IPS DF 4.7 (cell line): Measurements from ENCODE around the gene SEMA6A.

ENCODE experiments used
- DNase-seq: peaks from one replicate; pipeline ENCODE4 v3.0.0-alpha.2; 2013; ENCODE audit warnings: low spot score; ENCODE audit errors: extremely low read depth

SEMA6A gene

DNA sequence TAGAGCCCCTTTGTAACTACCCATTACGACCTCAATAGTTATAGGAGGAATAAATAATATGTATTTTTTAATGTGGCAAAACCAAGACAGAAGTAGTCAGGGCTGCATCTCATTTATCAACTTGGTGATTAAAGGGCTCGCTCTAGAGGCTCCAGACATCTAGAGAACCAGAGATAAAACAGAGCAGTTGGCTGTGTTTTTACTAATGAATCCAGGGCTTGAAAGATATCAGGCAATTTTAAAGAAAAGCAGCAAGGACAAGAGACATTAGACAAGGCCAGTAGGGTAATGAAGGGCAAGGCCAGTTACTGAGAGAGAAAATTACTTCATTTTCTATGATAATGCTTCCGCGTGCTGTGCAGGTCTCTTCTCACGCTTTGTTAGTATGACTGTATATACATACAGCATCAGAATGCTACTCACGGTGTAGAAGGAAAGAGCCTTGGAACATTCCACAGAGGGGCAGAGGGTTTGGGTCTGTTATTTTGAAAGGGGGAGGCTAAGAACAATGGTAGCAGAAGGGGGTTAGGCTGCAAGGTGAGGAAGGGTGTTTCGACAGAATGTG lies 110.4 kb downstream of the SEMA6A start:
- no peak for DNase-seq

DNA sequence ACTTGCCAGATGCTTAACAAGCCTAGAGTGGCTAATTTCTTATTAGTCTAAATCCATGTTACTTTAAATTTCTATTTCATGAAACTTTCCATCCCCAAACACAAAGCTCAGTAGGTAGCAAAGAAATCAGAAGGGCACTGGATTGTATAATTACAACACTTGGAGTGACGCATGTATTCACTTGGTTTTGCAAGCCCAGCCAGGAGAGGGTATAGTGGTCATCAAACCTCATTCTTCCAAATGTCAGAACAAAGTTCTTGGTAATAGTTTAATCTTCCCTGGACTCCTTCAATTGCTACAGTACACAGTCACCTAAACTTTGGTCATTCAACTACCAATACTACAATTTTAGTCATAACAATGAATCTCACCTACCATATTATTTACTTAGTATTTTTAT lies 112.1 kb downstream of the SEMA6A start:
- no peak for DNase-seq

DNA sequence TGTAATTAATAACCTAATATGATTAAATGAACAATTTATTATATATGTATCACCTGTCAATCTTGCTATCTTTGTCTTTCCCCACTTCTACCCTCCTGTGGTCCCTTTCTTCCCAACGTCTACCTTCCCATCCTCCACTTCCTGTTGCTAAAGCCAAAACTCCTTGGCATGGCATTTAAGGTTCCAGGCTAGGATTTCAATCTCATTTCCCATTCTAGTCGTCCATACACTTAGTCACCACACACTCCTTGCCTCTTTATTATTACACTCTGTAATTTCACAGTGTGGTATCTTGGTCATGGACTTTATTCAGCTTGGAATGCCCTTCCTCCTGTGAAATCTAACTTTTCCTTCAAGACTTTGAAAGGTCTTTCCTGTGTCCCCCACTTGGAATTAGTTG lies 115.3 kb downstream of the SEMA6A start:
- DNase-seq, result no peak

DNA sequence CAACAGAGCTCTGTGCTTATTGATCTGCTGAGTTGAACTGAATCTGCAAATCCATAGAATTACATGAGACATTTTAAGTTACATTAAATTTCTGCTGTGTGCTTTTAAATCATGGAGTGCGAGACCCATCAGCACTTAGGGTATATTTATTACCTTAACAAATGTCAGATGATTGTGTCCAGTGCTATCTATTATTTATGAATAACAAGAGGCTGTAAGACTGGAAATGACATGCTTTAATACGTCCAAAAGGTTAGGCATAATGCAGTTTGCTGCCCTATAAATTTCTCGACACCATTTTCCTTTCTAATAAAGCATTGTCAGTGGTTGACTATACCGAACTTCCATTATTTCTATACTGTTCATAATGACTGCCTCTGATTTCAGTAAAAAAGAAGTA lies 117.6 kb downstream of the SEMA6A start:
- DNase-seq, result no peak

DNA sequence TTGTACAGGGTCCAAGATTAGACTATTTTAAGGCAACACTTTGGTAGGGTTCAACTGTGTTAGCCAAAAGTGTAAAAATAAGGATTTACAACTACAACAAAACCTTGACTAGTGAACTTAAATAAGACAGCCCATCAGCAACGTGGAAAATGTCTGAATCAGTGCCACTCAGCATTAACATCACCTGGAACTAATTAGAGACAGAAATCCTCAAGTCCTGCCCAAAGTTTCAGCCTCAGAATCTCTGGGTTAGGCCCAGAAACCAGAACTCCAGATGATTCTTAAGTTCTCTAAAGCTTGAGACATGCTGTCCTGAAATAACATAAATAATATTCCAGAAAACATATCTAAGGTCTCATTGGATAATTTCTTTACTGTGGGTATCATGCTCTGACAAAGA lies 118.6 kb downstream of the SEMA6A start:
- DNase-seq, result no peak

DNA sequence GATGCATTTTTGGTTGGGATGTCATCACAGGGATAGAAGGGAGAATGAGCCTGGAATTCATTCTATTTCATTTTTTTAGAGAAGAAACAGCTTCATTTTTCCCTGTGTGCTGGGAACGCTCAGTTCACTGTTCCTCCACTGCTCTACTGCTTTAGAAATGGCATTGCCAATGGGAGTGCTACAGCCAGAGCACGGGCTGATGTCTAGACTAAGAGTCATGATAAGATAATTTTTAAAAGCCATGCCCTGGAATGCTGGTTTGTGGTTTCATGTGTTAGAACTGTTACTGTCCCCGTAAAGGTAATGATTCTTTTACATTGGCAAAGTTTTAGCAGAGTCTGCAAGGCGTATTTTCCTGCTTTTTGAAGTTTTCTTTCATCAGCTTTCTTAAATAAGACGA lies 119.6 kb downstream of the SEMA6A start:
- no peak for DNase-seq

DNA sequence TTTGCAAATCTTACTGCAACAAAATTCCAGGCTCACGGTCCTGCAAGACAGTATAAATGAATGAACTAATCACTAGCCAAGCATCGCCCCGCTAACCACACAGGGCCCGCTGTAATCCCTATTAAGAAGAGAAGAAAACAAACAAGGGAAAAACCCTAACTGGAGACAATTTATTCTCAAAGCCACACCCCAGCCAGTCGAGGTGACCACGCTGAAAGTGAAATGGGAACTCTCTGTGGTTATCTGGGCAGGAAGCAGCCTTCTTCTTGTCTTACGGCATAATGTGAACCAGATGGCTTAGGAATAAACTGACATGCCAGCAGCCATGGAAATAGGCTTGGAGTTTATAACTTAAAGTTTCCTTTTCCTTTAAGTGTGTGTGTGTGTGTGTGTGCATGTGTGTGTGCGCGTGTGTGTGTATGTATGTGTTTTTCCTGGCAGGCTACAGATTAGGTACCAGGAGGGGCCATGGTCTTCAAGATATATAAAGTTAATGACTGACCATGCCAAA lies 120.2 kb downstream of the SEMA6A start:
- DNase-seq, result no peak

DNA sequence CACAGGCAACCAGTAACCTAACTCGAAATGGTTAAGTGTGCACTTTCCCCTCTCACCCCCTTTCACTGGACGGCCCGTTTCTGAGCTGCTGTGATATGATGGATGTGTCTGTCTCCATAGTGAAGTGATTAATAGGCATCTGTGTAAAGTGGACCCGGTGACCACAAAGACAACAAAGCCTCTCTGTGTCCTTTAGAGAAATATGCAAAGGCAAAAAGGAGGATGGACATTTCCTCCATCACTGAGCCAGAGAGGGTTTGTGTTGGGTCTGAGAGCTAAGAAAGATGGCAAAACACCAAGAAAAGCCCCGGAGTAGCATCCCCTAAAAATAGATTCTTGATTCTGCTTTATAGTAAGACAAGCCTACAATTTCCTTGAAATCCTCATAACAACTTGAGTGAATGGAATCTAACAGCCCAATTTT lies 120.6 kb downstream of the SEMA6A start:
- DNase-seq, result no peak

DNA sequence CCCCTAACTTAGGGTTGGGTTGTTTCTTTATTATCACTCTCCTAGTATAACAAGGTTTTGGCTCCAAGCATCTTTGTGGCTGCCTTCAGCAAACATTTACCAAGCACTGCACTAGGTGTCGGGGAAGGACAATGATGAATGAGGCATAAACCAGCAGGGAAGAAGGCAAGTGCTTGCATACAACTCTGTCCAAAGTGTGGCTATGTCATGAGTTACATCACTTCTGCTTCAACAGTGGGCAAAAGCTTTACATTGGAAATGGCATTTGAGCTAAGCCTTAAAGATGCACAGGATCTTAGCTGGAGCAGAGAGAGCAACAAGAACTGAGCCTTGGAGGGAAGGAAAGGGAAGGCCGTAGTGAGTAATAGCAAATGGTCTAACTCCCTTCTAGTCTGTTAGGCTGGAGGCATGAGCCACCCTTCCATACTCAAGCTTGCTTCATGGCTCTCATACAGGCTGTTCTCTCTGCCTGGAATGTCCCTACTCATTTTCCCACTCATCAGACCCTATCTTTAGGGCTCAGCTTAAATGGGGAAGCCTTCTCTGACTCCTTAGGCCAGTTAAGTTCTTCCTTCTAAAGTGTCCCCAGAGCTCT lies 121.8 kb downstream of the SEMA6A start:
- no peak for DNase-seq

DNA sequence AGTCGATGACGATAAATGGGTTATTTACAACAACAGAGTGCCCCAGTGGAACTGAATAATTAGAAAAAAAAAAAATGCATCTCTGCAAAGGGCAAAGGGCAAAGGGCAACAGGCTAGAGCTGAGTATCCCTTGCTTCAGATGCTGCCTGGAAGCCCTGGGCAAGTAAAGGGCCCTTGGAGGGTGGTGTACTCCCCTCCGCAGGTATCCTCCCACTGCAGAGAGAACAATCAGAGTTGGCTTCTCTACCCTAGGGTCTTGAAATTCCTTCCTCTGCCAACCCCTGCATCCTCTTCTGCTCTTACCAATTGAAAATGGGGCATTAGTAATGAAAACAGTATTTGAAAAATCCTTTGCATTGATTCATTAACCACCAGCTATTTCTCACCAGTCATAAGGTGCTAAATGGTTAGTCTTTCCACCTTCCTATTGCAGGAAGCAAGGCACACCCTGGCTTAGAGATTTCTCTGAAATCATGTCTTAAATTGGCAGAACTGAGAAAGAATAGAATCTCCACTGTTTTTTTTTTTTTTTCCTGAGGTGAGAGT lies 122.6 kb downstream of the SEMA6A start:
- no peak for DNase-seq

DNA sequence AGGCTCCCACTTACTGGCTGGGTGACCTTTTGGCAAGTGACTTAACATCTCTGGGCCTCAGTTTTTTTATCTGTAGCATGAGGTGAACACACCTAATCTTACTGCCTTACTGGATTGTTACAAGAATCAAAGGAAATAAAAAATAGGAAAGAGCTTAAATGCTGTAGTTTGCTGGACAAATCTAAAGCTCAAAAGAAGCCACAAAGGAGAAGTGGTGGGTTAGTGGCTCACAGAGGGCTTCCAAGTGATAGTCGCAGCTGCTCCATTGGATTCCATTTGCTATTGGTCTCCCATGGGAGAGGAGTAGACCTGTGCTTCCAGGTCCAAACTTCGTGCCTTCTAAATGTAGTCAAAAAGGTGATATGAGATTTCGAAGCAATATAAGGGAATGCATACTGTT lies 123.6 kb downstream of the SEMA6A start:
- DNase-seq, result no peak

DNA sequence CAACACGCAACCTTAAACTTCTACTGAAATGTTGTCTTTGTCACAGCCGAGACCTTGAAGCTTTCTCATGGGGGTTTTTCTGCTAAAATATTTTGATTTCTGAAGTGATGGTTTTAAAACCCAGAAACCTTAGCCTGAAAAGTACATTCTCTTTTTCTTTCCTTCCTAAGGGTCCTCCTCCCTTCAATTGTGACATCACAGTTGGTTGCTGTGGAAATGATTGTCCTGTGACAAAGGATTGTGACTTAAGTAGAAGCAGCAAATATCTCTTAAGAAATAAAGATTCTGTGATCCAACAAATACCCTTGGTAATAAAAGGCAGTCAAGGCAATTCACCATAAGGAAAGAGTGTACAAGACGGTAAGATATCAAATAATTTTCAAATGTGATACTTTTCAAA lies 125.2 kb downstream of the SEMA6A start:
- DNase-seq, result no peak

DNA sequence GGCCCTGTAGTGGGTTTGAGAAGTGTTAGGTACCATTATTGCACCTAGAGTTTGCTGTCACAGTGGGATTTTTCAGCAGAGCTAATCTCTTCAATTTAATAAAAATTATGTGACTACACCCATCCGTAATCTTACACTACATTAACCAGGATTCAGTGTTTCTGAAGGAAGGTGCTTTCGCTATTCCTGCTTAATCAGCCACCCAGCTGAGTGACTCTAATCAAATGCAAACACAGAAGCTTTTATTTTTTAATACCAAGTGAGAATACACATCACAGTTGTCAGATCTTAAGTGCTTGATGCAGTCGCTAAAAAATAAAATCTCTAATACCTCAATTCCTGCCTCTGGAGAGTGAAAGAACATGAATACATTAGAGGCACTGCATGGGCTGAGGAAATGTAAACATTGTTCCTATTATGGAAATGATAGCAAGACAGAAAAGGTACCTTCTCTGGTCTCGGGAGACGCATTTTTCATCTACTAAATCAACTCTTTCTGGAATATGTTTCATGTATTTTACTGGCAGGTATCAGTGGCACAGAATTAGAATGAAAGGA lies 125.7 kb downstream of the SEMA6A start:
- no peak for DNase-seq

DNA sequence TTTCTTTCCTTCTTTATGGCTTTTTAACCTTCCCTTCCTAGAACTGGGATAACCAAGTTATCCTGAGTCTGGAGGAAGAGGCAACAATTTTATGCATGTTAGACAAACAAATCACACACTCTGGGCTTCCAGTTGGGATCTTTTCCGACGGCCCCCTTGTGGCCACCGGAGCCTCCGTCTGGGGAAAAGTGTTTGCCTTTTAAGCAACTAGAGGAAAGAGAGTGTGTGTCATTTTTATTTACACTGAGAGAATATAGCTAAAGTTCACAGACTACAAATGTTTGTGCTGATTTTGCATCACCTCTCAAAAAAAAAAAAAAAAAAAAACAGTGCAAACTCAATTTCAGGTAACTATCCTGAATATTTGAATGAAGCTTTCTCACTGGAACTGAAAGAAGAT lies 126.2 kb downstream of the SEMA6A start:
- DNase-seq, result no peak

DNA sequence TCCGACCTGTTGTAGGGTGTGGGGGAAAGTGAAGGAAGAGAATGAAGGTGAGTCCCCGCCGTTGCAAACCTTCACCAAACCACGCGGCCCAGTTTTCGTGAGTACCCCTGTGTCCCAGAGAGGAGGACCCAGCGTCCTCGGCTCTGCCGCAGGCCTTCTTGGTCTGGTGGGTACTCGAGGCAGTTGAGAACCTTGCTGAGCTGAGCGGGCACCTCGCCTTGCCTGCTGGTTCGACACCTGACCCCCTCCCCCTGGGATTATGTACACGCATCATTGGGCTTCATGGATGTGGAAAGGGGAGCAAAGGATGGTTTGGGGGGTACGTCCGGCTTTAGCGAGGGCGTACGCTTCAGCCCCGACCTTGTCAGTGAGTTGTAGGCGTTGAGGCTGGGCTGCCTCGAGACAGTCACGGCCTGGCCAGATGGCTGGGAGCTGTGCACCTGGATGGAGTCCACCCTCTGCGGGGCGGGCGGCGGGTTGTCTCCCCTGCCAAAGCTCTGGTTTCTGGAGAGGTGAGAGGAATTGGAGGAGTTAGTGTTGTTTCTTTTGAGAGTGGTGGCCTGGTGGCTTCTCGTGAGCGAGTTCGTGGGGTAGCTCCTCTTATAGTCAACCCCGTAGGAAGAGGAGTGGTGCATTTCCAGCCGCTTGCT lies 128.1 kb downstream of the SEMA6A start:
- no peak for DNase-seq

DNA sequence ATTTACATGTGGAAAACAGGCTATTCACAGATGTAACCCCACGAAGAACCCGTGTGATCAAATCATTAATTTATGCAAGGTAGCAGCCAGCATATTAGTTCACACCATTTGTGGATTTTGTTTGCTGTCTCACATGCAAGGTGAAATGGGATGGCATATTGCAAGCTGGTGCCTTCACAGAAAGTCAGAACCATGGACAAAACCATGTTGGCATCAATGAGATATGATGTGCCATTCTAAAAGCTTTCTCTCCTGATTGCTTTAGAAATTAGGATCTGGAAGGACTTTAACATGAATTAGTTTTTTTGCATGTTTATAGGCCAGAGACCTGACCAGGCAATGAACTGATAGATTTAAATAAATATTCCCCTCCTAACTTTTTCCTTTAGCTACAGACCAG lies 129.3 kb downstream of the SEMA6A start:
- no peak for DNase-seq

DNA sequence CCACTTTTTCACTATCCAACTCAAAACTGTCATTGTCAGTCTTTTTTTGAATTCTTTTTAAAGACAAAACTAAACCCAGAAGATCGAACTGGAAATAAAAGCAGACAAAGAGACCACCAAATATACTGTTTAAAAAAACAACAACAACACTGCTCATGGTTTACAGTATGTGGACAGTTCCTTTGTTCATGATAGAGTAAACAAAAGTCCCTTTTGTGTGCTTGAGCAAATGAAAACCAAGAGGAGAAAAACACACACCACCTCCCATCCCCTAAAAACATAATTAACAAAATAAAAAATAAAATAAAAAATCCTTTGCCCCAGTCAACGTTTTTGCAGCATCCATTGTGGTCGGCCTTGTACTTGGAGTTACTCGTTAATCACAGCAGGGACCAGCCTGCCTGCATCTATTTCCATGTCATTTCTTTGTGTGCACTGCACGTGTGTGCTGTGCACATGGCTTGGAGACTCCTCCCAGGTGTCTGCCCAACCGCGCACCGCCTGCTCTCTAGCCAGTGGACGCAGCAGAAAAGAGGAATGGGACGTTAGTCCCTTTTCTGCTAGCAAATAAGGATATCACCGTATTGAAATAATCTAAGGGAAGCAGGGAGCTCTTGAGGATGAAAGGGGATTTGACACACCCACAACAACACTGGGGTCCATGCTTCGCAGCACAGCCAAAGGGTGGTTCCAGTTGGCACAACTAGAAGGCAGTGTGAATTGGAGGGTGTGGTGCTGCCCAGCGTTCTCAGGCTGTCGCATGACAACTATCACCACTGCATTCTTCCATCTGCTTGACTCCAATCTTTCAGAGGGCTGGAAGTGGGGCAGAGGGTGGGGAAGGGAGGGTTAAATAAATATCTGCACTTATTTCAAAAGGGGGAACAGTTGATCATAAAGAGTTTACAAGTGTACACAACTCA lies 130.0 kb downstream of the SEMA6A start:
- DNase-seq, result no peak

DNA sequence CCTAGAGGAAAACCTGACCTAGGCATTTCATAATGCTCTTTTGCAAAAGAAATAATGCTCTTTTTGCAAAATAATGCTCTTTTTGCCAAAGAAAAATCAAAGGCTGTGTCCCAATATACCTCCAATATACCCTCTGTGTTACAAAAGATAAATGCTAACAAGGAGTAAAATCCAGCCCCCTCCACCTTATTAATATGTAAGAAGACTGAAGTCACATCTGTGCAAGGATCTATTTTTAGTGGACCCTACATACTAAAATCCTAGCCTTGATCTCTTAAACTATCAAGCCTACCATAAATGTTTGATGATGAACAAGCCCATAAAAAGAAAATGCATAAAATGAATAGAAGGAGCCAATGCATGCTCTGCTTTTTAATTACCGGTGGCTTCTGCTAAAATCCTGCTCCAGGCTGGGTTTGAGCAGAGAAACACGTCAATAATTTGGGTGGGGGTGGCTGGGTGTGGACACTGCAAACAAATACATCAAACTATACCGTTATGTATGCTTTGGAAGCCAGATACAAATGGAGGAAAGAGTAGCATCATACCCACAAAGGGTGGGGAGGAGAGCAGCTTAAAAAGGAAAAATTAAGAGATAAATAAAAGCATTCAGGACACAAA lies 131.6 kb downstream of the SEMA6A start:
- no peak for DNase-seq

DNA sequence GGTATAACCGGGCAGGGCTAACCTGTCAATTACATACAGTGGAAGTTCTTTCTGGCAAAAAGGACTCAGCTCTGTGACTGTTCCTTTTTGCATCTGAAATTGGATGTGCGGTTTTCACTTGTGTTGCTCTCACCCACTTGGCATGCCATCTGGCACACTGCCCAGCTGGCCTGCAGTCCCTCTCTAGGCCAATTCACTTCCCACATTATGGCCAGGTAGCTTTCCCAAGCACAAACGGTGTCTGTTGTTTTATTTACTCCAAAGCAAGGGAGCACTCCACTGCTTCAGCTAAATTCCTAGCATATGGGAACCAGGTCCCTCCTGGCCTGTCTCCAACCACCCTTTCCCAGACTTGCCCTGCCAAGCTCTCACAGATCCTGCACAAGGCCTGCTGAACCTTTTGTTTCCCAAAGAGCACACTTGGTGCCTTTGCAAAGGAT lies 132.5 kb downstream of the SEMA6A start:
- no peak for DNase-seq

DNA sequence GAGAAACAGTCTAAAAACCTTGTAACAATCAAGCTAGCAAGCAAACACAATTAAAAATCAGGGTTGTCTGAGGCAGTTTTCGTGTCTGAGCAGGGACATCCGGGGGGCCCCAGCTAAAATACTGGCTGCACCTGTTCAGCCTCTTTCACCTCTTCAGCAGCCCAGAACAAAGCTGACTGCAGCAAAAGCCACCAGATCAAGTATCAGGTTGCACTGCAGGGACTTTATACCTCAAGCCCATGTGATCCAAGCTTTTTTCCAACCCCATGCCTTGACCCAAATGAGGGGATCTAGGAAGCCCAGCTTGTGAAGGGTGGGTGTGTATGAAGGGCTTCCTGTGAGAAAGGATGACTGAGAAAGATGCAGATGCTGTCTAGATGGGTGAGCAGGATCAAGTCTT lies 133.4 kb downstream of the SEMA6A start:
- no peak for DNase-seq

DNA sequence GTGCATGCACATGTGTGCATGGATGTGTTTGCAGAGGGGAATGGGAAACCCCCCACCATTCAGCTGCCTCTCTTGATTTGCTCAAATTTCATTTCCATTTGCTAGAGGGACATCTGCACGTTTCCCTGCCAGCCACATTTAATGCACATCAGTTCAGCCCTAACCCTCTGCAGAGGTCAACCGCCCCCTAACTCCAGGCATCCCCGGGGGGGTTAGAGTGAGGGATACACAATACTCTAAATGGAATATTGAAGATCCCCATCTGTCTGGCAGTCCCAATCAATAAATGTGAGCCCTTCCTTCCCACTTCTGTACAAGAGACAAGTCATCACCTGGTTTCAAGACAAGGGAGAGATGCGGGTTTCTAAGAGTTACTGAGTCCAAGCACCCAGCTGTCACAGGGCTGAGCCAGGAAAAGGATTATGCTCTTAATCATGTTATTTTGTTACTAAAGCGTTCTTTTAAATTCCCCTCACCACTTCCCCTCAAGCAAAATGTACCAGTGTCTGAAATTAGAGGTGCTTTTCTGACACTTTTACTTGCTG lies 134.1 kb downstream of the SEMA6A start:
- no peak for DNase-seq
